Measurements from ENCODE around the gene PTPRD.

The PTPRD gene

GRCh38 chr9:8877753-8878494 is 1734.9 kb downstream of the PTPRD start:
- no peak for DNase-seq

GRCh38 chr9:8876303-8876702 is 1736.5 kb downstream of the PTPRD start:
- DNase-seq = no peak

GRCh38 chr9:8874482-8874881 is 1738.3 kb downstream of the PTPRD start:
- no peak for DNase-seq

DNA sequence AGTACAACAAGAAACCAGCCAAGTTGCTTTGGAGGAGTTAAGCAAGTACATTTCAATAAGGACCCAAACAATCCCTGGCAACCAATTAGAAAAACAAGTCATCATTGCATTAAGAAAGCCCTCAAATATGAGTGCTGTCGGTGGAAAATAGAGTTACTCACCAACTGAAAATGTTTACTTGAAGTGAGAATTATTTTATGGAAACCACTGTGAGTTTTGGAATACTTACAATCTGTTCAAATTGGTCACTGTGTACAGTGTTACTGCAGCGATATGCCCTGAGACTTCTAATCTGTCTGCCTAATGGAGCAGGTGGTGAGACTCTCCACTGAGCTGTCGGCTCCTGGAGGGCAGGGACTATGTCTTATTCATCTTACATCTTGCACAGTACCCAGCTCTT is 1740.0 kb downstream of the PTPRD start:
- DNase-seq = no peak

- no peak for DNase-seq
Observed at GRCh38 chr9:8871796-8872445, 1740.9 kb downstream of the PTPRD start.

- DNase-seq = no peak
Observed at GRCh38 chr9:8871396-8871795, 1741.4 kb downstream of the PTPRD start.

GRCh38 chr9:8869812-8870211 is 1743.0 kb downstream of the PTPRD start:
- DNase-seq = no peak

DNA sequence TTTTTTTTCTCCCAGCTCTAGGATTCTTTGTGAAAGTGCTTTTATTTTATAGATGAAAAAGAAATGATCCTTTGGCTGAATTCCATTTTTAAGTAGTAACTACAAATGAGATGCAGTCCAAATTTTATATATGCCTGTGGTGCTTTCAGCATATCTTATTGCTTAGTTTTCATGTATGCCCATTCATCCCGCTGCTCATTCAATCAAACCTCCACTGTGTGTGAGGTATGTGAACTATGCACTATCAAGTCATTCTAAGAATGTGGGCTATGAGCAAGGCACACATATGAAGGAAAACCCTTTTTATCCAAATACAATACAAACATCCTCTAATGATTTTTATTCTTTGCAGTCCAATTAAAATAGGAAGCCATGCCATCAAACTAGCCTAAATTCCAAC is 1744.2 kb downstream of the PTPRD start:
- DNase-seq = no peak

DNA sequence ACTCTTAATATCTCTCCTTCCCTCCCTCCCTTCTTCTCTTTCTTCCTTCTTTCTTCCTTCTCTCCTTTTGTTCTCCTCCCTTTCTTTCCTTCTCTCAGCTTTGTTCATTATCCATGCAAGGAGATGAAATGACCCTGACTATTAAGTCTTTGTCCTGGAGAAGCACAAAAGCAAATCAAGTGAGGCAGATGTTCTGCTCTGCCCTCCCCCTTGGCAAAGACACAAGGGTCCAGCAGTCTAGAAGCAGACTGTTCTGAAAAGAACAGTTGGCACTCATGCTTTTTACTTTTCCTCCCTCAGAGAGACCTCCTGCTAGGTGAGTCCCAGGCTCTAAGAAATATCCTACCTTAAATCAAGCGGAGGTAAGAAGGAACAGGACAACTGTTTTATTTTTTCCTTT is 1745.7 kb downstream of the PTPRD start:
- DNase-seq = no peak

- no peak for DNase-seq
Observed at GRCh38 chr9:8864545-8864896, 1748.3 kb downstream of the PTPRD start.

- DNase-seq = no peak
Observed at GRCh38 chr9:8863886-8864544, 1748.8 kb downstream of the PTPRD start.

DNA sequence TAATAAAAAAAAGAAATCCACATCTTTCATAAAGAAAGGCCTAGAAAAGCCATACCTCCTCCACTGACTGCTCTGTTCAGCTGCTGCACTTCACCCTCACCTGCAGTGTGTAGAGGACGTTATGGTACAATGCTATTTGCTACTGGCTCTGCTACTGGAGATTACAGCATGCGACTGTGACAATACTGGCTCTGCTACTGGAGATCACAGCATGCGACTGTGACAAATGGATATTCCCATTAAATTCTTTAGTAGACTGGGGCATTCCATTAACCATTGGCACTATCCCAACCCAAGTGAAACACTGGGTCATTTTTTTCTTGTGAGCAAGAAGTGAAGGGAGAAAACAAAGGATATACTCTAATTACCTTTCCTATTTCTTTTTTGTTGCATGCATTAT is 1749.7 kb downstream of the PTPRD start:
- DNase-seq = peak; percentile 29

- DNase-seq = no peak
Observed at GRCh38 chr9:8860925-8861324, 1751.9 kb downstream of the PTPRD start.

DNA sequence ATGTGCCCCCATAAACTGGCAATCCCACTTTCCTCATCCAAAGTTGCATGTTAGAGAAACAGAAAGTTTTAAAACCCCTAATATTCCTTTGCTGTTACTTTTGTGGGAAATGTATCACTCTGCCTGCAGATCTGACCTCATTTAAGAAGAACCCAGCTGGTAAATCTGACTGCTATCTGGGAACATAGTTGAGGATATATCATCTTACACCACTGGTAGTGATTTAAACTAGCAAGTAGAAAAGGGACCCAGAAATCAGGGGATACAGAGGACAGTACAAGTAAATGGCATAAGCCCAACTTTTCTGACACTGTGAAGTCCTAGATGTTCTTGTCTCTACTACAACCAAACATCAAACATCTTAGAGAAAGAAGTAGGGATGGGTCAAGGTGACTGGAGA is 1752.7 kb downstream of the PTPRD start:
- DNase-seq = no peak

DNA sequence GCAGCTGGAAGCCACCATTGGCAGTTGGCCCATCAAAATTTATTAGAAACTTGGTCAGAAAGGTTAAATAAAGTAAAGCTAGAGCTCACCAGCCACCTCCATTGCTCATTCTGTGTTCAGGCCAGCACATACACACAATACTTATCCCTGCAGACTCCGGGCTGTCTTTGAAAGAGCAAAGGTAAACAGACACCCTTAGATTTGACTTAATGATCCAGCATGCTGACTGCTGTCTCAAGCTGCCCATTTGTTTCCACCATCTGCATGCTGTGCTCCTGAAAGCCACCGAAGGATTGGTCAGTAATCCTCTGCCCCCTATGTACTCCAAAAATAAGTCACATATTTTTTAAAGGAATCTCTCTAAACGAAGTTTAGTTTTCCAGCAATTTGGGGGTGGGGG is 1753.4 kb downstream of the PTPRD start:
- DNase-seq = no peak

DNA sequence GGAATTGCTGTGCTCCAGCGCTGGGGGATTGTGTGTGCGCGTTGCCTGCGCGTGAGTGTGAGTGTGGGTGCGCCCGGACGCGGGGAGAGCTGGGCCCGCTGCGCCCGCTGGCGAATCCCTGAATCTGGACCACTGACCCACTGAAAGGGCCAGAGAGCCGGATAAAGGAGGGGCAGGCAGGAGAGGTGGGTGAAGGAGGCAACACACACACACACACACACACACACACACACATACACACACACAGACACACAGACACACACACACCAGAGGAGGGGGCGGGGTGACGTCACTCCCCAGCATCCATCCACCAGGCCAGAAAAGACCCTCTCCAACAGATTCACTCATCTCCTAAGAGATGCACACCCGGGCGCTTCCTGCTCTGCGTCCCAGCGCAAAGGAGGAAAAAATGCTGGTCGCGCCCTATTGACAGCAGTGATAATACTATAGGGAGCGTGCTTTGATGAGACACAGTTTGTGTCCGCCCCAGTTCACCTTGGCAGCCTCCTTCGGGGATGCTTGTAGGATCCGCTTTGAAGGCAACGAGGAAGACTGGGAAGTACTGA is 1754.1 kb downstream of the PTPRD start:
- DNase-seq = no peak

GRCh38 chr9:8857926-8858595 is 1754.7 kb downstream of the PTPRD start:
- peak; percentile 74 for DNase-seq

DNA sequence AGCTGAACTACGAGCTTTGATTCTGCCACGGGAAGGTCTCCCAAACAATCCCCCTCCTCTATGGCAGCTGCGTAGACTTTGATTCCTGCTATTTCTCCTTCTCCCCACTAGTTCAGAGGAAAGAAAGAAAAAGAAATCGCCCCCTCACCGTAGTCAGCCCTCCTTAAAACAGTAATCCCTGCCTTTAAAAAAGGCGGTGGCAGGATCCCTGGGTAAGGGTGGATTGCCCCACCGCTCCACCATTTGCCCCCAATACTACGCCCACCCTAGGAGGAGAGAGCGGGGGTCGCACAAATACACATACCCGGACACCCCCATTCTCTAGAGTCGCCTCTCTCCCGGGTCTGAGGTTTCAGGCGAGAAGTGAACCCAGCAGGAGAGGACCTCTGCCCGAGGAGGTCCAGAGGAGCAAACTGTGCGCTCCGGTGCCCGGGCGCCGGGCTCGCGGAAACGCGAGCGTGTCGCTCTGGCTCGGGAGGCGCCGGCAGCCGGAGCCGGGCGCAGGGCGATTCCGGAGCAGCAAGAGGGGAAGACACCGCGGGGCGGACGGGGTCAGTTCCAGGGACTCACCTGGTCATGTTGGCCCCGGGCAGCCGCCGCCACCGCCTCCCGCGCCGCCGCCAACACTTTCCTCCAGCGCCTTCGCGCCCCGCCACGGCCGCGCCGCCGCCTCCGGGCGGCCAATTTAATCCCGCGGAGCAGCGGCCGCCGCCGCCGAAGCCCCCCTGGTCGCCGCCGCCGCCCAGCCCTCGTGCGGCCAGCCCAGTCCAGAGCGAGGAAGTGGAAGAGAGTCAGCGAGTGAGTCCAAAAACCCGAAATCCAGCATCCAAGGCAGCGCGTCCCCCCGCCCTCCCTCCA is 1755.5 kb downstream of the PTPRD start:
- DNase-seq = peak; percentile 74

DNA sequence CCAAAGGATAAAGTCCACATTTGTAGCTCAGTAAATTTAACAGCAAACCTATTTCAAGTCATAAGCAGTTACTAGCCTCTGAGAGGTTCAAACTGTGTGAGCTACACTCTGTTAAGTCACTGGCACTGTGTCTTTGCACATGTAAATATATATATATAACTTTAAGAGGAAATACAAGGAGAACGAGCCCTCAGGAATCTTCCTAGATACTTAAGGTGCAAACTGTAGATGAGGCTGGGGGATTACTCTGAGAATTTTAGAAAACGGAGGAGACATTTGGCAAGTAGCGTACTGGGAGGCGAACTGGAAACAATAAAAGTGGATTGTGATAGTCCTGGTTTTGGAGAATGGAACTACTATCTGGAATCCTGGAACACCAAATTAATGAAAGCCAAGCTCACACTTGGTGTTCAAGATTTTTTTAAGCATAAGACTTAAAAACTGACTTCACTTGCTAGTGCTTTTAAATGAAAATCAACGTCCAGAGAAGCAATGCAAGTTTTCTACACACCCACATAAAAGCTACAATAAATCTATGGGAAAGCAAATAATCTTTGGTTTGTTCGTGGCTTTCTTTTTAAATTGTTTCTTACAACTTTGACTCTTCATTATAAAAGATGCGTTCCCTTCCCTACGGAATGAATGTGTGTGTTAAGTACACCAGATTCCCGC is 1756.3 kb downstream of the PTPRD start:
- DNase-seq = no peak

- peak; percentile 65 for DNase-seq
Observed at GRCh38 chr9:8855046-8855445, 1757.8 kb downstream of the PTPRD start.

DNA sequence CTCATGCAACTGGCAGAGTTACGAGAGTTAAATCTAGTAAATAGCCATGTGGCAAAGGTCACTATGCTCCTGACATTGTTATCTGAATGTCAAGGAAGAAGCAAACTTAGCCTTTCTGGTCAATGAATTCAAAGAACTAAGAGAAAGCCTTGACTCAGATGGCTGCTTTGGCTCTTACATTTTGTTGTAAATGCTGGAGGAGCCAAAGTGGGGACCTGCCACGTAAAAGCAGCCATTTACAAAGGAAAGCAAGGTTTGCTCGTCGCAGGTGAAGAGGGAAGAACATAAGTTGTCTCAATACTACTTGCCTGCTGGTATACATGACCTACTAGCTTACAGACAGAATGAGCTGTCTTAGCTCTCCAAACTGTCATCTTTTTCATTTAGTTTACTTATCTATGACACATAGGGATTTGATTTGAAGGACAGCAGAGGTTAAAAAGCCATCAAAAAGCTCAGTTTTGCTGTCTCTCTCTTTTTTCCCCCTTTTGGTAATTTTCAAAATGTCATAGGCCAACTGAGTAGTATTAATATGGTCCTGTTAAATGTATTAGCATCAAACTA is 1760.4 kb downstream of the PTPRD start:
- DNase-seq = no peak
